Naive thymus-derived CD8-positive, alpha-beta T cell (primary cell): ENCODE data around the gene SHH. TPM values are rescaled to one million over a fixed set of nuclear protein-coding genes. Genes with fewer than 3 reads are reported as not detected.
A peak's percentile ranks its signal among the peaks of the same experiment; 100 is the strongest.
"Not testable (repeated sequence)": the region's sequence is repeated elsewhere in the genome, so short reads cannot be mapped to it uniquely, and the experiment has no call there.

Experiments used
- ATAC-seq, 2 donors: fragments of 150-1000 bp; cut with Tn5 transposase in 1 of 2; sonication (Bioruptor Pico), chemical (Tn5 transposase) in 1 of 2; 1 replicate in 1 of 2; 2 replicates in 1 of 2; pipeline ENCODE4 v1.10.0; 2021; ENCODE audit warnings: mild to moderate bottlenecking in 2 of 2, moderate library complexity in 2 of 2
- POLR2A ChIA-PET: fragments of 350-600 bp; sonication (Branson Sonifier 250); formaldehyde crosslinking; loops from one replicate; lab custom pipeline; 2021; ENCODE audit warnings: antibody characterized with exemption; lab: Charles Lee
- DNase-seq, 10 donors: peaks; one replicate each; pipeline versions ENCODE4 v3.0.0 to v3.0.0-alpha.2; 2020 to 2022
- H3K27ac Mint-ChIP-seq, 10 donors: one replicate each; pipeline ENCODE4 v1.8.0; 2020 to 2022; ENCODE audit warnings: mild to moderate bottlenecking in 10 of 10, mixed read lengths in 10 of 10, moderate library complexity in 4 of 10, inconsistent platforms in 1 of 10
- H3K27me3 Mint-ChIP-seq, 5 donors: one replicate each; pipeline ENCODE4 v1.8.0; 2021 to 2022; ENCODE audit warnings: mixed read lengths in 5 of 5
- H3K36me3 Mint-ChIP-seq, 3 donors: one replicate each; pipeline ENCODE4 v1.8.0; 2020 to 2022; ENCODE audit warnings: mixed read lengths in 3 of 3, mild to moderate bottlenecking in 2 of 3, inconsistent platforms in 1 of 3
- H3K4me1 Mint-ChIP-seq, 4 donors: one replicate each; pipeline ENCODE4 v1.8.0; 2021 to 2022; ENCODE audit warnings: mixed read lengths in 4 of 4
- H3K4me3 Mint-ChIP-seq, 10 donors: one replicate each; pipeline ENCODE4 v1.8.0; 2020 to 2022; ENCODE audit warnings: mild to moderate bottlenecking in 10 of 10, mixed read lengths in 10 of 10, moderate library complexity in 6 of 10, inconsistent platforms in 1 of 10
- H3K9me3 Mint-ChIP-seq, 9 donors: one replicate each; pipeline ENCODE4 v1.8.0; 2020 to 2022; ENCODE audit warnings: mixed read lengths in 9 of 9, mild to moderate bottlenecking in 3 of 9, inconsistent platforms in 1 of 9, moderate library complexity in 1 of 9
- polyA plus RNA-seq, 3 donors: library from polyadenylated mRNA; unstranded; fragments of 300-500 nt; fragmentation: Illumina TruSeq; gene quantifications; one replicate each; pipeline ENCODE4 v1.2.3, GENCODE V29; 2021
- total RNA-seq, 8 experiments: library from RNA in 2 of 8; stranded (reverse) in 2 of 8; gene quantifications; one replicate each; pipeline ENCODE4 v1.2.3 and lab custom pipeline; 2021 to 2026

The SHH gene
- total and polyA plus RNA-seq, 5 experiments from 2014 or later, result 0.11 TPM; not detected in 4

DNA sequence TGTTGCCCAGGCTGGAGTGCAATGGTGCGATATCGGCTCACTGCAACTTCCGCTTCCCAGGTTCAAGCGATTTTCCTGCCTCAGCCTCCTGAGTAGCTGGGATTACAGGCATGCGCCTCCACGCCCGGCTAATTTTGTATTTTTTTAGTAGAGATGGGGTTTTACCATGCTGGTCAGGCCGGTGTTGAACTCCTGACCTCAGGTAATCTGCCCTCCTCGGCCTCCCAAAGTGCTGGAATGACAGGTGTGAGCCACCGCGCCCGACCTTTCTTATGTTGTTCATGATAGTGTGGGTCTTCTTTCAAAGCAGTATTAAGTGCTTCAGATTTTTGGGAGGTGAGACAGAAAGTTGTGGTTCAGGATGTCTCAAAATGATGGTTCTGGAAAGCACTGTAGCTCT lies 26.0 kb upstream of the SHH start:
- H3K36me3 Mint-ChIP-seq, H3K4me1 Mint-ChIP-seq, POLR2A ChIA-PET, H3K27ac Mint-ChIP-seq, H3K27me3 Mint-ChIP-seq, H3K4me3 Mint-ChIP-seq, H3K9me3 Mint-ChIP-seq, ATAC-seq: not testable (repeated sequence)
- peak in 1 of 10 donors; percentile 26 for DNase-seq

DNA sequence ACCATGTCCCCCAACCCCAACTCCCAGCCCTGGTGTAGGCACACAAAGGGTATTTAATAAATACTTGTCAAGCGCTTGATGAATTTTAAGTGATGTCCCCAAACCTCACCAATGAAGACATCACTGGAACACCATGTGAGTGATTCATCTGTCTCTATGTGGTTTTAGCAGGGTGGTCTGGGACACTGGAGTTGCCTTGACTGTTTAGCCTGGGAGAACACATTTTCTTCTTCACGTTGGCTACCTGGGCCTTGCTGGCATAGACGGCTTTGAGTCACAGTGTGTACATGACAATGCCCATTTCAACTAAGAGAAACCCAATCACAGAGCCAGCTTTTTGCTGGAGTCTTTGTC lies 24.8 kb upstream of the SHH start:
- no peaks in the 10 kb centered on the region for H3K36me3 Mint-ChIP-seq
- peak overlapping the region in 1 of 10 donors; percentile 33 for H3K27ac Mint-ChIP-seq
- no peaks in the 10 kb centered on the region for H3K4me1 Mint-ChIP-seq
- no peak for DNase-seq
- POLR2A ChIA-PET, result no interaction called here
- ATAC-seq, result no peak
- H3K27me3 Mint-ChIP-seq, result peaks cover 0 to 11% (median 3%) of the 10 kb centered on the region in 5 donors
- H3K9me3 Mint-ChIP-seq, result no peaks in the 10 kb centered on the region
- H3K4me3 Mint-ChIP-seq, result no peak overlapping the region

DNA sequence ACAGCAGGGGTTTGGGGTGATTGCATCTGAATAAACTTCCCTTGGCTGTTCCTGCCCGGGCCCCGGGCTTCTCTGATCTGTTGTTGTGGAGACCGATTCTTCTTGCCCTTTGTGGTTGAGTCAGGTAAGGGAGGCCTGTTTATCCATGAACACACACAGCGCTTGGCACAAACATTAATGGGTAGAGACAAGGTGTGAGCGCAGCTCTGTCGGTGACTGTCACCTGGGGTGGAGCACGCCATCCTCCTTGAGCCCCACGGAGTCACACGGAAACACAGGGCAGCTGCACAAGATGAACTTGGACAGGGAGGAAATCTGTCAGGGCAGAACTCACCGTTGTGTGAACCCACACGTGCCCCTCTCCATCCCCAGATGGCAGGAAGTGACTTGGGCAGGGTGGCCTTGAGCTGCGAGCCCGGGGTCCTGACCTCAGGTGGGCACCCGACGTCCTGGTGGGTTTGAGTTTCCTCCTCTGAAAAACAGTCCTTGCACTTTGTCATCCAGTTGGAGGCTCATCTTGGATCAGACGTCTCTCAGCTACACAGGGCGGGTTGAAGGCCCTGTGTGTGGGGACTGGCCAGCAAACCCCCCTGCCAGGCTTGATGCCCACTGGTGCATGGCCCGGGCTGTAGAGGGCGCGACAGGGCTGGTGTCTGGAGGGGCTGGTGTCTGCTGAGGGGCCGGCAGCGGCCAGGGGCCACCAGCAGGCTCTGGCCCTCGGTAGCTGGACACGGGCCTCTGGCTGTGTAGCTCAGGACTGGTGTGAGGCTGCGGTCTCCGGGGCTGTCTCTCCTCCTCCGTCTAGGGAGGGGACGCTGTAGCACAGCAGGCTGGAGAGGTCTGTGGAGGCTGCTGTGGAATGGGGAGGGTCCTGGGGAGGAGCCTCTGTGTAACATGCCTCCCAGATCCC lies 24.2 kb upstream of the SHH start:
- Mint-ChIP-seq H3K9me3 (no peaks in the 10 kb centered on the region), H3K4me3 (no peak overlapping the region), H3K27me3 (peaks cover 0 to 17% (median 5%) of the 10 kb centered on the region in 5 donors), H3K27ac (no peak overlapping the region), H3K4me1 (no peaks in the 10 kb centered on the region), H3K36me3 (no peaks in the 10 kb centered on the region)
- POLR2A ChIA-PET, result no interaction called here
- DNase-seq, result peak in 1 of 10 donors; percentile 56
- no peak for ATAC-seq

DNA sequence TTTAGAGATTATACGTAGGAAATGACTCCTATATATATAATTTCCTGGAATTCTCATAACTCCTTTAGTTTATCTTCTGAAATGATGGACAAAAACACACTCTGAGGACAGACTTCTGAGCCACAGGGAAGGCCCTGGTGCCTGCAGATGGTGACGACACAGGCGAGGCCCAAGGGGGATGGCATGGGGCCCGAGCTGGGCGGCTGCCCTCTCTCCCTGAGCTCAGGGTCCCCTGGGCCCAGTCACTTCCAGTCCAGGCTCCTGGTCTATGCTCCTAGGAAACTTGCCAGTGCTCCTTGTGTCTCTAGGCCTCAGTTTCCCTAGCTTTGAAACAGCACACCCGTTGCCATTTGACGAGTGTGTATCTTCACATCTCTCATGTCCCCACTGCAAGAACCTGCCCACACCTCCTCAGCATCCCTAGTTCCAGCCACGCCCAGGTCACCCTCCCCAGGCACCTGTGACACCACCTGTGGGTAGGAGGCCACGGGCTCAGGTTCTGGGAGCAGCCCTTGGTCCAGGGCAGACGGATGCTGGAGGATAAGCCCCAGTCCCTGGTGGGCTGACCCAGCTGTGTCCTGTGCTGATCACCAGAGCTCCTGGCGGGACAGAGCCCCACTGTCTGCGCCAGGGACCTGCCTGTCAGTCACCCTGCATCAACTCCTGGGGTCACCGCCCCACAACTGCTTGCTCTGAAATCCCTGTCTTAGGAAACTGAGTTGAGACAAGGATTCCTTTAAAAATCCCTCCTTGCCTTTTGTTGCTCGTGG lies 23.4 kb upstream of the SHH start:
- POLR2A ChIA-PET, result no interaction called here
- H3K27ac Mint-ChIP-seq, result no peak overlapping the region
- H3K36me3 Mint-ChIP-seq, result no peaks in the 10 kb centered on the region
- no peaks in the 10 kb centered on the region for H3K9me3 Mint-ChIP-seq
- DNase-seq, result peak in 1 of 10 donors; percentile 54
- no peaks in the 10 kb centered on the region for H3K4me1 Mint-ChIP-seq
- H3K27me3 Mint-ChIP-seq, result peaks cover 2 to 18% (median 5%) of the 10 kb centered on the region in 5 donors
- no peak for ATAC-seq
- no peak overlapping the region for H3K4me3 Mint-ChIP-seq

DNA sequence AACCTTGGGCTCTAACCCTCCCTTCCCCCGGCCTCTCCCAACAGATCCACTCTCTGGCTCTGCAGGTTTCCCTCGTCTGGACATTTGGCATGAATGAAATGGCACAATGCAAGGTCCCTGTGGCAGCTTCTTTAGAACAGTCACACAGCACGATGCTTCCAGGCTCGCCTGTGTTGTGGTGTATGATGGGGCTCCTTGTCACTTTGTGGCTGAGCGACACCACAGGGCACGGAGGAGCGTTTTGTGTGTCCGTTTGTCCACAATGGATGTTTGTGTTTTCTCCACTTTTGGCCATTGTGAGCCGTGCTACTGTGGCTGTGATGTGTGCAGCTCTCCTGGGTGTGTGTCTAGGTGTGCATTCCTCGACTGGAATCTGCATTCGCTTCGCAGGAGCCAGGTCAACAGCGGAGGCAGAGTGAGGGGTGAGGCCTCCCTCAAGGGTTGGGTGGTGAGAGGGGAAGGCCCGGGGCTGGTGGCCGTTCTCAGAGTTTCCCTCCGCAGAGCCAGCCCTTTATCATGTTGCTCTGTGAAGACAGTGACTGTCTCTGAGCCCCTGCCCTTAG lies 22.3 kb upstream of the SHH start:
- Mint-ChIP-seq H3K36me3 (no peaks in the 10 kb centered on the region), H3K27me3 (peaks cover 2 to 19% (median 4%) of the 10 kb centered on the region in 5 donors), H3K4me1 (no peaks in the 10 kb centered on the region), H3K9me3 (no peaks in the 10 kb centered on the region), H3K4me3 (no peak overlapping the region), H3K27ac (no peak overlapping the region)
- ATAC-seq, result no peak
- POLR2A ChIA-PET, result no interaction called here
- DNase-seq, result peak in 1 of 10 donors; percentile 35

DNA sequence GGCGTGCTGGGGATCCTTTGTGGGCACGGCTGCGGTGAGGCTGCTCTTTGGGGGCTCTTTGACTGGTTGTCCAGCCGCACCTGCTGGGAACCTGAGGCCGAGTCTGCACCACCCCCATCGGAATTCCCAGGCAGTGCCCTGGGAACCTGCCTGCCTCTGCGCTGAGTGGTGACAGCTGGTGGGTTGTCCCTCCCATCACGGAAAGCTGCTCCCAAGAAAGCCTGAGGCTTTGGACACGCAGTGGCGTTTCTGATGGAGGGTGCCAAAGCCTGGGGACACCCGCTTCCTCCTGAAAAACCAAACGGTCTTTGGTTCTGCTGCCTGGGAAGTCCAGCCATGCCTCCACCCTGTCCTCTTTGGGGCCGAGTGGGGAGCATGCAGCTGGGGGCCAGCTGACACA lies 21.4 kb upstream of the SHH start:
- no peak overlapping the region for H3K4me3 Mint-ChIP-seq
- no peaks in the 10 kb centered on the region for H3K36me3 Mint-ChIP-seq
- H3K27me3 Mint-ChIP-seq, result peaks cover 2 to 19% (median 8%) of the 10 kb centered on the region in 5 donors
- H3K4me1 Mint-ChIP-seq, result no peaks in the 10 kb centered on the region
- H3K9me3 Mint-ChIP-seq, result no peaks in the 10 kb centered on the region
- H3K27ac Mint-ChIP-seq, result no peak overlapping the region
- POLR2A ChIA-PET, result no interaction called here
- DNase-seq, result peak in 1 of 10 donors; percentile 28
- no peak for ATAC-seq

DNA sequence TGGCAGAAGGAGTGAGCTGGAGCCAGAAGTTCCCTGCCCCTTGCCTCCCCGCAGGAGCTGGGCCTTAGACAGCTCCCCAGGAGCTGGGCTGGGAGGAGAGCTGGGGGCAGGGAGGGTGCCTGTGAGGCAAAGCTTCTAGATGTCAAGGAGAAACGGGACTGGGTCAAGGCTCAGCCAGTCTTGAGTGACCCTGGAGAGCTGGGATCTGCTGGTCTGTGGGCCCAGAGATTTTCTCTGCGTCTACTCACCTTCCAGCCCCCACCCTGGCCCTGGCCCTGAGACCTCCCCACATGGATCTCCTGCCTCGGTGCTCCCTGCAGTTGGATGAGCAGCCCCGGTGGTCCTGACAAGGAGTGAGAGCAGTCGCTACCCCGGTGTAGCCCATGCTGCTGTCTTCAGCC lies 20.3 kb upstream of the SHH start:
- POLR2A ChIA-PET, result no interaction called here
- no peaks in the 10 kb centered on the region for H3K4me1 Mint-ChIP-seq

DNA sequence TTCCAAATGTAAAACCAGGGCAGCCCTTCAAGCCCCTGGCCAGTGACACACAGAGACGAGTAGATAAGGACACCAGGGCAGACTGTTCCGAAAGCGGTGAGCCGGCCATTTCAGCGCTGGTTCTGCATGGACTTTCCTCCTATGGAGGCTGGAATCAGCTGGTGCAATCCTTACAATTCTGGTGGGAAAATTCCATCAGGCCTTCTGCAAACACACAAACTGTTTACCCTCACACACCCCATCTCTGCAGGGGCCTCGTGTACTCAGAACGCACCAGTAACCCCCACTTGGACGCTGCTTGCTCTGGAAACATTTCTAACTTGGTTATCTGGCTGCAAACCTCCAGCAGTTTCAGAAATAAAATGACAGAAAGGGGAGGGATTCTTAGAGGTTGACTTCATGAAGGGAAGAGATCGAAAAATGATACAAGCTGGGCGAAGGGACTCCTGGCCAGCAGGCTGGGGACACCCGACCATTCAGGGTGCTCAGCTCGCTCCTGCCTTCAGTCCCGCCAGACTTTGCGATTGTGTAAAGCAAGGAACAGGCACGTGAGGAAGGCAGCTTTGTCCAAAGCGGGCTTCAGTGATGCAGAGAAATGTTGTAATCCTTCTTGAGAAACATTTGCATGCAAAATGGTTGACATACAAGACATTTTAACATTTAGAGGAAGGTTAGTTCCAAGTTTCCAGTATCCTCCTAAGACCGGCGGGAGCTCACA lies 19.7 kb upstream of the SHH start:
- POLR2A ChIA-PET, result no interaction called here
- Mint-ChIP-seq H3K27ac (no peak overlapping the region), H3K27me3 (peaks cover 2 to 19% (median 14%) of the 10 kb centered on the region in 5 donors), H3K4me3 (no peak overlapping the region), H3K9me3 (no peaks in the 10 kb centered on the region), H3K4me1 (no peaks in the 10 kb centered on the region), H3K36me3 (no peaks in the 10 kb centered on the region)
- ATAC-seq (no peak), DNase-seq (peak in 1 of 10 donors; percentile 45)

More for the DNA sequence above, 20.3 kb upstream of the SHH start:
- no peak overlapping the region for H3K4me3 Mint-ChIP-seq
- H3K36me3 Mint-ChIP-seq, result no peaks in the 10 kb centered on the region
- H3K9me3 Mint-ChIP-seq, result no peaks in the 10 kb centered on the region
- H3K27ac Mint-ChIP-seq, result no peak overlapping the region
- DNase-seq, result peak in 1 of 10 donors; percentile 52
- H3K27me3 Mint-ChIP-seq, result peaks cover 2 to 19% (median 14%) of the 10 kb centered on the region in 5 donors
- no peak for ATAC-seq

DNA sequence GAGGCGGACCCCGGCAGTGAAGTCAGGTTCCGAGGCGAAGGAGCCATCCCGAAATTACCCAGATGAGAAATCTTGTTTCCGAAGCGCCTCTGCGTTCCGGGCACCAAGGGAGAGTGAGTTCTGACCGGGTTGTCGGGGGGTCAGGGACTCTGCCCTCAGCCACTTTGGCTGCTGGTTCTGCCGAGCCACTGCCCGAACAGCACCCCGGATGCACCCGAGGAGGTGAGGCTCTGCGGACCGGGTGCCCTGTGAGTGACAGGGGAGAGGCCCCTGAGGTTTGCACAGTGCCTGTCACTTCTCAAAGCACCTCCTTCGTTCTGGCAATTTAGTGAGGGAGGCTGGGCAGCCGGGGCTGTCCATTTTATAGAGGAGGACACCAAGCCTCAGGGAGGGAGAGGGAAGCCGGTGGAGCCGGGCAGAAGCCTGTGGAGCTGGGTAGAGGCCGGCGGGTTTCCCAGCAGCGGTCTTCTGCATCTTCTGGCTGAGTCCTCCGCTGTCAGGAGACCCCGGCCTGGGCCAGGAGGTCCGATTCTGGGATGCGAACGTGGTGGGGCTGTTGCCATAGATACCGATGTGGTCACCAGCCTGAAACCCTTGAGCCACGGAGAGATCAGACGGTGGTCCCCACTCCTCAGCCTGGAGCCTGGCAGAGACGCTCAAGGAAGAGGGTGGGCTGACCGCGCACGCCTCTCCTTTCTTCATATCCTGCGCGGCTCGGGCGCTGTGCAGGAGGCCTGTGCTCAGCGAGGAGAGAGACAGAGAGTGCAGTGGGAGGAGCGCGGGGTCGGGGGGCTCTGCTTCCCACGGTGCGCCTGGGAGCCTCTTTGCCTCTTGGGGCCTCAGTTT lies 18.9 kb upstream of the SHH start:
- H3K4me3 Mint-ChIP-seq, result no peak overlapping the region
- no peak overlapping the region for H3K27ac Mint-ChIP-seq
- ATAC-seq, result no peak
- DNase-seq, result peak in 1 of 10 donors; percentile 52
- no peaks in the 10 kb centered on the region for H3K36me3 Mint-ChIP-seq
- no peaks in the 10 kb centered on the region for H3K9me3 Mint-ChIP-seq
- H3K27me3 Mint-ChIP-seq, result peaks cover 2 to 25% (median 14%) of the 10 kb centered on the region in 5 donors
- POLR2A ChIA-PET, result no interaction called here
- H3K4me1 Mint-ChIP-seq, result no peaks in the 10 kb centered on the region

DNA sequence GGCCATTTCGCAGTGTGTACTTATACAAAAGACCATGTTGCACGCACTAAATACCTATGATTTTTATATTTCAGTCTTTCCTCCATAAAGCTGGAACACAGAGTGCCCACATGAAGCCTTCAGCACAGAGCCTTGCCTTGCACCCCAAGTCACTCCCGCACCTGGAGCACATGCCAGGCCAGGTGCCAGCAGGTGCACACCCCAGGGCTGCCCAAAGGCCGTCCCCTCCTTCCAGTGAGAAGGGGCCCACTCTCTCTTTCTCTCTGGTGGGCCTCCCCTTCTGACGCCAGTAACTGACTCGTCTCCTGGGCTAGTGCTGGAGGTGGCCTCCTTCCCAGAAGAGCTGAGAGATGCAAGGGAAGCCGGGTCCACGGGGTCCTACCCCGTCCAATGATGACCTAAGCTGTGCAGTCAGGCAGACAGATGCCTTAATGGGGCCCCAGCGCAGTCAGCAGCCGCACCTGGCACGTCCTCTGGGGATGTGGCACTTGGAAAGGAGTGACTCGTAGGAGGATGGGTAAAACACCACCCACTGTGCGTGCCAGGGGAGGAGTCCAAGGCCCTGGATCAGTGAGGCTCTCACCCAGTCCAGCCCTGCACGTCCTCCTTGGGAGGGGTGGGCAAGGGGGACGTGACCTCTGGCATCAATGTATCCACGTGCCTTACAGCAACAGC lies 17.7 kb upstream of the SHH start:
- H3K4me1 Mint-ChIP-seq, result no peaks in the 10 kb centered on the region
- H3K27ac Mint-ChIP-seq, result no peak overlapping the region
- no peaks in the 10 kb centered on the region for H3K36me3 Mint-ChIP-seq
- no peaks in the 10 kb centered on the region for H3K9me3 Mint-ChIP-seq
- no peak overlapping the region for H3K4me3 Mint-ChIP-seq
- ATAC-seq, result no peak
- peaks cover 3 to 37% (median 16%) of the 10 kb centered on the region in 5 donors for H3K27me3 Mint-ChIP-seq
- POLR2A ChIA-PET, result no interaction called here
- DNase-seq, result peak in 1 of 10 donors; percentile 52

DNA sequence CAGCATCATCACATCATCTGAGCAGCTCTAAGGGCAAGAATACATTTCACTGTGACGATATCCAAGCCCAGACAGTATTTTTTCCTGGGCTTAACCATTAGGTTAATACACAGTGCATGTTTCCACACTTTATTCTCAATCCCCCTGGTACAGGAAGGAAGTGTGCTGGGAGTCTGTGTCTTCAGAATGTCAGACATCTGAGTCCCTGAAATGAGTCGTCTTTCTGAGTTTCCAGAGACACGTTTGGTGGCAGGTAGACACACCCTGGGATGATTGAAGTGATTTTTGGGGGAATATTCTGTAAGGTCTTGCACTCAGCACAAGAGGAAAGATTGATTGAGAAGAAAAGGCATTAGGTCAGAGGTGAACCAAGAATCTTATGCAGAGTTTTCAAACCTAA lies 13.1 kb upstream of the SHH start:
- POLR2A ChIA-PET, result no interaction called here
- DNase-seq, result no peak
- Mint-ChIP-seq H3K27ac (no peak overlapping the region), H3K36me3 (no peaks in the 10 kb centered on the region), H3K9me3 (no peaks in the 10 kb centered on the region), H3K4me1 (no peaks in the 10 kb centered on the region), H3K27me3 (peaks cover 5 to 43% (median 21%) of the 10 kb centered on the region in 5 donors), H3K4me3 (no peak overlapping the region)
- no peak for ATAC-seq
